Activated B cell treated with CpG ODN at 0.5 μM for 24 hours (primary cell): ENCODE measurements around the gene DLGAP5. TPM values are rescaled to one million over a fixed set of nuclear protein-coding genes. Genes with fewer than 3 reads are reported as not detected.

Source experiments
- ATAC-seq: fragments of 200-7000 bp; cut with Tn5 transposase; one replicate; pipeline ENCODE4 v1.10.0; 2021; ENCODE audit warnings: low read depth, mild to moderate bottlenecking, moderate library complexity
- CTCF ChIA-PET: fragments of 350-600 bp; sonication (Branson Sonifier 250); formaldehyde crosslinking; loops from one replicate; lab custom pipeline; 2021; ENCODE audit warnings: antibody characterized with exemption; lab: Charles Lee
- POLR2A ChIA-PET: fragments of 350-600 bp; sonication (Branson Sonifier 250); formaldehyde crosslinking; loops from one replicate; lab custom pipeline; 2021; ENCODE audit warnings: antibody characterized with exemption; lab: Charles Lee
- DNase-seq: peaks from one replicate; pipeline ENCODE4 v3.0.0; 2022
- H3K27ac Mint-ChIP-seq: one replicate; pipeline ENCODE4 v1.8.0; 2020; ENCODE audit warnings: mixed read lengths
- H3K27me3 Mint-ChIP-seq: one replicate; pipeline ENCODE4 v1.8.0; 2021; ENCODE audit warnings: mixed read lengths
- H3K36me3 Mint-ChIP-seq: one replicate; pipeline ENCODE4 v1.8.0; 2021; ENCODE audit warnings: low read depth, mixed read lengths
- H3K4me1 Mint-ChIP-seq: one replicate; pipeline ENCODE4 v1.8.0; 2021; ENCODE audit warnings: mixed read lengths
- H3K4me3 Mint-ChIP-seq: one replicate; pipeline ENCODE4 v1.8.0; 2020; ENCODE audit warnings: mild to moderate bottlenecking, mixed read lengths
- H3K9me3 Mint-ChIP-seq: one replicate; pipeline ENCODE4 v1.8.0; 2020; ENCODE audit warnings: mixed read lengths
- intact Hi-C: fragments of 100-400 bp; cut with micrococcal nuclease; formaldehyde crosslinking; loops from one replicate; pipeline ENCODE4 v1.15.1; 2024
- total RNA-seq: library from RNA; stranded (reverse); gene quantifications from 2 replicates; pipeline ENCODE4 v1.2.3, GENCODE V29; 2022
- TF ChIP-seq, protein P1 (sequence below): fragments of 200-600 bp; IDR thresholded peaks from one replicate; pipeline ENCODE4 v1.8.0; 2022; ENCODE audit warnings: antibody characterized with exemption, mild to moderate bottlenecking

The DLGAP5 gene
- total RNA-seq, 1 donor from 2014 or later: 0.73 TPM

GRCh38 chr14:55151601-55152000 lies 39.8 kb downstream of the DLGAP5 start:
- intact Hi-C loops: no loop called here

DNA sequence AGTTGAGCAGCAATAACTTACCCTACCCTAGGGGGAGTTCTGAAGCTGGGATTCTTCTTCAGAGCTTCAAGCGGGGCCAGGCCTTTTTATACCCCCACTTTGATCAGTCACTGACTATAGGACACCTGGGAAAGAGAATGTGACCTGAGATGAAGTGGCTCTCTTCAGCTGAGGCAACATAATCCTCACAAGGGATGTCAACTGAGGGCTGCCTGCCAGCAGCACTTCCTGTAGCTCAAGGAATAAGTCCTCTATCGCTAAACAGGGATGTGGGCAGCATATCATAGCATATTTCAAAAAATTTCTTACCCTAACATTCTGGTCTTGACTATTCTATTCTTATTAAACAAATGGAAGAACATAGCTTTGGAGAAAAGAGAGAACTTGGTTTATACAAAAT lies 45.0 kb downstream of the DLGAP5 start:
- ChIA-PET POLR2A (interaction anchor here (1.2 kb wide), 1 partner anchor 44 kb away, joined by 3 read pairs; no protein-coding TSS in a partner anchor), CTCF (interaction anchor here (1.1 to 1.9 kb wide), 2 partner anchors 14 to 56 kb away, joined by 3 to 9 read pairs; no protein-coding TSS in a partner anchor)
- H3K27ac Mint-ChIP-seq: no peak overlapping the region
- no peaks in the 10 kb centered on the region for H3K9me3 Mint-ChIP-seq
- H3K27me3 Mint-ChIP-seq: no peaks in the 10 kb centered on the region
- TF ChIP-seq, protein P1, sequence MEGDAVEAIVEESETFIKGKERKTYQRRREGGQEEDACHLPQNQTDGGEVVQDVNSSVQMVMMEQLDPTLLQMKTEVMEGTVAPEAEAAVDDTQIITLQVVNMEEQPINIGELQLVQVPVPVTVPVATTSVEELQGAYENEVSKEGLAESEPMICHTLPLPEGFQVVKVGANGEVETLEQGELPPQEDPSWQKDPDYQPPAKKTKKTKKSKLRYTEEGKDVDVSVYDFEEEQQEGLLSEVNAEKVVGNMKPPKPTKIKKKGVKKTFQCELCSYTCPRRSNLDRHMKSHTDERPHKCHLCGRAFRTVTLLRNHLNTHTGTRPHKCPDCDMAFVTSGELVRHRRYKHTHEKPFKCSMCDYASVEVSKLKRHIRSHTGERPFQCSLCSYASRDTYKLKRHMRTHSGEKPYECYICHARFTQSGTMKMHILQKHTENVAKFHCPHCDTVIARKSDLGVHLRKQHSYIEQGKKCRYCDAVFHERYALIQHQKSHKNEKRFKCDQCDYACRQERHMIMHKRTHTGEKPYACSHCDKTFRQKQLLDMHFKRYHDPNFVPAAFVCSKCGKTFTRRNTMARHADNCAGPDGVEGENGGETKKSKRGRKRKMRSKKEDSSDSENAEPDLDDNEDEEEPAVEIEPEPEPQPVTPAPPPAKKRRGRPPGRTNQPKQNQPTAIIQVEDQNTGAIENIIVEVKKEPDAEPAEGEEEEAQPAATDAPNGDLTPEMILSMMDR: no peak
- H3K36me3 Mint-ChIP-seq: peaks cover 42% of the 10 kb centered on the region
- H3K4me1 Mint-ChIP-seq: no peaks in the 10 kb centered on the region
- ATAC-seq: no peak
- H3K4me3 Mint-ChIP-seq: no peak overlapping the region
- no peak for DNase-seq
- intact Hi-C loops: loop anchor here (2.0 kb wide), 1 partner anchor 14 kb away; no protein-coding TSS in a partner anchor

More at GRCh38 chr14:55151601-55152000, 39.8 kb downstream of the DLGAP5 start:
- POLR2A ChIA-PET: interaction anchor here (0.7 kb wide), 1 partner anchor 125 kb away, joined by 4 read pairs; the partner anchor contains the start of gene WDHD1
- no peaks in the 10 kb centered on the region for H3K4me1 Mint-ChIP-seq
- CTCF ChIA-PET: no interaction called here
- no peaks in the 10 kb centered on the region for H3K27me3 Mint-ChIP-seq
- no peaks in the 10 kb centered on the region for H3K9me3 Mint-ChIP-seq
- no peaks in the 10 kb centered on the region for H3K36me3 Mint-ChIP-seq
- H3K27ac Mint-ChIP-seq: no peak overlapping the region
- no peak overlapping the region for H3K4me3 Mint-ChIP-seq
- TF ChIP-seq, protein P1: no peak
- DNase-seq: no peak
- ATAC-seq: no peak

GRCh38 chr14:55142466-55142865 lies 48.9 kb downstream of the DLGAP5 start:
- no peak overlapping the region for H3K4me3 Mint-ChIP-seq
- TF ChIP-seq, protein P1: no peak
- ATAC-seq: no peak
- POLR2A ChIA-PET: no interaction called here
- no peak for DNase-seq
- no peaks in the 10 kb centered on the region for H3K9me3 Mint-ChIP-seq
- CTCF ChIA-PET: no interaction called here
- no peaks in the 10 kb centered on the region for H3K27me3 Mint-ChIP-seq
- H3K4me1 Mint-ChIP-seq: no peaks in the 10 kb centered on the region
- H3K36me3 Mint-ChIP-seq: peaks cover 78% of the 10 kb centered on the region
- intact Hi-C loops: no loop called here
- no peak overlapping the region for H3K27ac Mint-ChIP-seq

- DNase-seq (no peak), ATAC-seq (no peak)
- POLR2A ChIA-PET: no interaction called here
- intact Hi-C loops: loop anchor here (2.0 kb wide), 1 partner anchor 13 kb away; no protein-coding TSS in a partner anchor
- Mint-ChIP-seq H3K4me3 (no peak overlapping the region), H3K4me1 (no peaks in the 10 kb centered on the region), H3K27me3 (no peaks in the 10 kb centered on the region), H3K9me3 (no peaks in the 10 kb centered on the region), H3K27ac (no peak overlapping the region), H3K36me3 (peaks cover 84% of the 10 kb centered on the region)
- CTCF ChIA-PET: no interaction called here
- TF ChIP-seq, protein P1: no peak
Observed at GRCh38 chr14:55141825-55142224, 49.6 kb downstream of the DLGAP5 start.

DNA sequence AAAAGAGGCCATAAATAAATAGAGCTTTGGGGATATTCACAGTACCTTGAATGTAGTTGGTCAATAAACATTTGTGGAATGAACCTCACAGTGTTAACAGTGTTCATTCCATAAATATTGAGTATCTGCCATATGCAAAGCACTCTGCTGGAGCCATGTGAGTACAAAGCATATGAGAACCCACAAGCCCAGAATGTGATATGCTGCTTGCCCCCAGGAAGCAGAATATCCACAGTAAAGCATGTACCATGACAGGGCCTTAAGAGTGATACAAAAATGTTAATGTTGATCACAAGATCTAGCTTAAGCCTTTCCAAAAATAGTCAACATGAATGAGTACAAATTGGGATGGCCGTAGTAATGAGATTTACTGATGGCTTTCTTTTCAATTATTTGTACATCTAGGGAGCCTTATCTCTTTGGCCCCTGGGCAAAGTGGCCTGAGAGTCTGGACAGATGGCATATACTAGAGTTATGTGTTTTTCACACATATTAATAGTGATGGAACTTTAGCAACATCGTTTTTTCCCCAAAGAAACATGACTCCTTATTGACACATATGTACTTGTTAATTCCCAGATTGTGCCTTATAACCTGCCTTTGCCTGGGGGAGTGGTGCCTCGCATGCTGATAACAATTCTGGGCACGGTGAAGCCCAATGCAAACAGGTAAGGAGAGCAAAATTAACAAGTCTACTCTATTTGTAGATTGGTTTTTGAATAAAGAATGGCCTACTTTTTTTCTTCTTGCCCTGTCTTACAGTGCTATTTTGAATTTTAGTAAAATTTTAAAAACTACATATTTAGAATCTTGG lies 51.5 kb downstream of the DLGAP5 start:
- Mint-ChIP-seq H3K27ac (no peak overlapping the region), H3K27me3 (no peaks in the 10 kb centered on the region), H3K4me1 (no peaks in the 10 kb centered on the region), H3K9me3 (no peaks in the 10 kb centered on the region), H3K36me3 (peaks cover 73% of the 10 kb centered on the region), H3K4me3 (no peak overlapping the region)
- ATAC-seq (no peak), DNase-seq (no peak)
- TF ChIP-seq, protein P1: no peak
- intact Hi-C loops: loop anchor here (2.0 kb wide), 1 partner anchor 15 kb away; no protein-coding TSS in a partner anchor
- ChIA-PET CTCF (interaction anchor here (0.6 kb wide), 1 partner anchor 23 kb away, joined by 7 read pairs; no protein-coding TSS in a partner anchor), POLR2A (no interaction called here)
